HS-27A (cell line): Measurements from ENCODE around the gene NINJ2.

Source experiments
- DNase-seq: peaks from one replicate; pipeline ENCODE4 v3.0.0-alpha.2; 2012; ENCODE audit warnings: low read depth, missing footprints

Gene NINJ2

DNA sequence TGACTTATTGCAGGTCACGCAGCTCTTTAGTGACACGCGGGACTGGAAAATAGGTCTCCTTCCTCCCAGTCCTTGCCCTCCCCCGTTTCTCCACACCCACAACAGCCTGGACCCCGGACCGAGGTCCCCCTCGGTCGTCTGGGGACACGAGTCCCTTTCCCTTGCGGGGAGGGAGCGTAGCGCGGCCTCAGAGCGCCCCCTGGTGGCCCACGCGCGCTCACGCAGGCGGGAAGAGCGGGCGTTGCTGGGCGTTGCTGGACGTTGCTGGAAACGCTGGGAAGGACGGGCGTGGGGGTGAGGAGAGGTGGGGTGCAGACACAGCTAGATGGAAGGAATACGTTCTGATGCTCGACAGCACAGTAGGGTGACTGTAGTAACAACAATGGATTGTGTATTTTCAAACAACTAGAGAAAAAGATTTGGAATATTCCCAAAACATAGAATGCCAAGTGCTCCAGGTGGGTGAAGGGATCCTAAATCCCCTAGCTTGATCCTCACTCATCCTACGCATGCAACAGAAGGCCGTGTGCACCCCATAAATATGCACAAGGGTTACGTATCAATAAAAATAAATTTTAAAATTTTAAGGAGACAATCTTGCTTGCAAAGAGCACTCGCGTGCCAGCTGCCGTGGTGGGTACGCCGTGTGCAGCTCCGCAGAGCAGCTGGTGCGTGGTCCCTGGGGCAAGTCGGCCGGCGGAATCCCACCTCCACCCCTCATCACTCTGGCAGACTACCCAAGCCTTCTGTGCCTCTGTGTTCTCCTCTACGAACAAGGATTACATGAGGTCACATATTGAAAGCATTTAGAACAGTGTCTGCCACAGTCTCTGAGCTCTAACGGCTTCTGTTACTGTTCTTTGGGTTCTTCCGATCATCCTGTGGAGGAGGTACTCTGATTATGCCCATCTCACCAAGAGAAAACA is 116.1 kb downstream of the NINJ2 start:
- DNase-seq: peak; percentile 31

DNA sequence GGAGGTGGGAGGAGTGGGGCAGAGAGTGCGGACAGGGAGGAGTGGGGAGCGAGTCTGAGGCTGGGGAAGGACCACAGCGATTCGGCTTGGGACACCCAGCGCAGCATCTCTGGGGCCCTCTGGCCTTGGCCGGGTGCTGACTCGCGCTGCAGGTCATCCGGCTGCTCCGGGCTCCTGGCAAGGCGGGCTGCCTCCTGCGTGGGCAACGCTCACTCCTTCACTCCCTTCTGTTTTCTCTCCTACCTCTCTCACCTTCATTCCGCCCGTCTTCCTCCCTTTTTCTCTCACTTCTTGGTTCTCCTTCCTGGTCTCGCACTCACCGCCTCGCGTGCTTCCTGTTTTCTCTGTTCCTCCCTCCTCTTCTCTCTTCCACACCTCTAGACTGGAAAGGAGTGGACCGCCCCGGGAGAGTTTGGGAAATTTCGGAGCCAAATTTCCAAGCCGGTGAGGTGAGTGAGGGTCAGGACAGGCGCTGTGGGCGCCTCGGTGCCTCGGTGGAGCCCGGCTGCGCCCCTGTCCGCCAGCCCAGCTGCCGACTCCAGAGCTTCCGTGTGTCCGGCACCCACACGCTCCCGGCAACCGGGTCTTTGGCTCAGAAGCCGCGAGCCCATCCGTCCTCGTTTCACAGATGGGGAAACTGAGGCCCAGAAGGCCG is 116.9 kb downstream of the NINJ2 start:
- no peak for DNase-seq

DNA sequence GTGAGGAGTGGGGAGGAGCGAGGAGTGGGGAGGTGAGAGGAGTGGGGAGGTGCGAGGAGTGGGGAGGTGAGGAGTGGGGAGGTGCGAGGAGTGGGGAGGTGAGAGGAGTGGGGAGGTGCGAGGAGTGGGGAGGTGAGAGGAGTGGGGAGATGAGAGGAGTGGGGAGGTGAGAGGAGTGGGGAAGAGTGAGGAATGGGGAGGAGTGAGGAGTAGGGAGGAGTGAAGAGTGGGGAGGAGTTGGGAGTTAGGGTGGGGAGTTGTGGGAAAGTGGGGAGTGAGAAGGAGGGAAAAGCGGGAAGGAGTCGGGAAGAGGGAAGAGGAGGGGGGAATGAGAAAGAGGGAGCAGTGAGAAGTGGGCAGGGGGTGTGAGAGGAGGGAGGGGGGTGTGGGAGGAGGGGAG is 117.4 kb downstream of the NINJ2 start:
- DNase-seq: no peak

DNA sequence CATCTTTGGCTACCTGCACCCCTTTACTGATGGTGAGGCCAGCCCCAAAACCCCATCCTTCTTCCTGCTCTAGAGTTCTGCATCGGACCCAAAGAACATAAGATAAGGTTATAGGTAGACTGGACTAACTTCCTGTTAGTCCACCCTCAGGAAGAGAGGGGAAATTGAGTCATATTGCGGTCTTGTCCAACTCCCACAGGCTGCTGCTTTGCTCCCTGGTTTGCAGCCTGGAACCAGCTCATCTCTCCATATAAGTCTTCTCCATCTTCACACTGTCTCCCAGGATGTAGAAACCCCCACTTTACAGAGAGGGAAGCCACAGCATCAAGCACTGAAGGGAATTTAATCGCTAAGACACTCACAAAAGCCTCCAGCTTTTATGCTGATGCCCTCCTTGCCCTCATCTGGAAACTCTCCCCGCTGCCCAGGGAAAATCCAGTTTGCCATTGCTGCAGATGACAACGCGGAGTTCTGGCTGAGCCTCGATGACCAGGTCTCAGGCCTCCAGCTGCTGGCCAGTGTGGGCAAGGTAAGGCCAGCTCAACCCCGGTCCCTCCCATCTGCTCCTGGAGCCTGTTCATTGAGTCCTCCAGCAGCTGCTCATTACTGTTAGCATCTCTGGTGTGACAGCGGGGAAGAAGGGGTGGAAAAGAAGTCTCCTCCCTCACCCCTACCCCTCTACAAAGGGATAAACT is 118.2 kb downstream of the NINJ2 start:
- DNase-seq: no peak

DNA sequence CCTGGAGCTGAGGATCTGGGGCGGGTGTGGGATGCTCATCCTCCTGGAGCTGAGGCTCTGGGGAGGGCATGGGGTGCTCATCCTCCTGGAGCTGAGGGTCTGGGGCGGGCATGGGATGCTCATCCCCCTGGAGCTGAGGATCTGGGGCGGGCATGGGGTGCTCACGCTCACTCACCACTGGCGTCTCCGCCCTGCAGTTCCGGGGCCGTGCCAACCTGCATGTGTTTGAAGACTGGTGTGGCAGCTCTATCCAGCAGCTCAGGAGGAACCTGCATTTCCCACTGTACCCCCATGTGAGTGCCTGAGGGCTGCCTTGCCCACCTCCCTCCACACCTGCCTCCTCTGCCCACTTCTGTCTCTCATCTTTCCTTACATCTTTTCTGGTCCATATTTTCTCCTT is 119.1 kb downstream of the NINJ2 start:
- no peak for DNase-seq

DNA sequence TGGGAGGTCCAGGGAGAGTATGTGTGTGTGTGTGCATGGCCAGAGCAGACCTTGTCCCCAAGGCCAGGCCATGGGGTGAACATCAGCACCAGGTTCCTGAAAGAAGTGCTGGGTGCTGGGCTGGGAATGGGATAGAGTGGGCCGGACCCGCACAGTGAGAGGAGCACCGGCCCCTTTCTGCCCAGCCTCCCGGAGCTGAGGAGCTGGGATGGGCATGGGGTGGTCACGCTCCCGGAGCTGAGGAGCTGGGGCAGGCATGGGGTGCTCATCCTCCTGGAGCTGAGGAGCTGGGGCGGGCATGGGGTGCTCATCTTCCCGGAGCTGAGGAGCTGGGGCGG is 120.2 kb downstream of the NINJ2 start:
- DNase-seq: no peak

DNA sequence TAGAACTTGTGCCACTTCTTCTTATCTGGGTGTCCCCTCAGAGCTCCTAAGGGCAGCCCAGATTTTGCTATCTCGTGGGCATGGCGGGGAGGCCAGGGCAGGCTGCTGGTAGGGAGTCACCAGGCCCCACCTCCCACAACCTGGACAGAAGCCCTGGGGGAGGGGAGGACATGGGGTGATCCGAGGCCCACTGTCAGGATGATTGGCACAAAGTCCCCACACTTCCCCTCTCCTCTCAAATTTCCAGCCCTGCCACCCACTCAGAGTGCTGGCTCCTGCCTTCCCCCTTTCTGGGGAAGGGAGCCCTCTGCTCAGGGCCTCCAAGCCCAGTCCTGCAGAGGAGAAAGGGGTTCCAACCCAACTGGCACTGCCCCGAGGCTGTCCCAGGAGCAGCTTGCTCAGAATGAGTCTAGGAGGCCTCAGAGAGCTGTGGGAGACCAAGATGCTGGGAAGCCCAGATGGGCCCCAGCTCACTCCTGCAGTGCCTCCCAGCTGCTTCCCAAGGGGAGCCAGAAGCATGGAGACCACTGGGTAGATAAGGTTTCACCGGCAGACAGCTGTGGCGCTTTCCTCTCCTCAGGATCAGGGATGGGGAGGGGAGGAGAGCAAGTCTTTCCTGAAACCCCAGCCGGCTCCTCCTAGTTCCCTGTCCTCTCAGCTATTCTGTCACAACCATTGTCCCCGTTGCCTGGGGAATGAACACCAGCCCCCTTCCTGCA is 120.7 kb downstream of the NINJ2 start:
- no peak for DNase-seq

DNA sequence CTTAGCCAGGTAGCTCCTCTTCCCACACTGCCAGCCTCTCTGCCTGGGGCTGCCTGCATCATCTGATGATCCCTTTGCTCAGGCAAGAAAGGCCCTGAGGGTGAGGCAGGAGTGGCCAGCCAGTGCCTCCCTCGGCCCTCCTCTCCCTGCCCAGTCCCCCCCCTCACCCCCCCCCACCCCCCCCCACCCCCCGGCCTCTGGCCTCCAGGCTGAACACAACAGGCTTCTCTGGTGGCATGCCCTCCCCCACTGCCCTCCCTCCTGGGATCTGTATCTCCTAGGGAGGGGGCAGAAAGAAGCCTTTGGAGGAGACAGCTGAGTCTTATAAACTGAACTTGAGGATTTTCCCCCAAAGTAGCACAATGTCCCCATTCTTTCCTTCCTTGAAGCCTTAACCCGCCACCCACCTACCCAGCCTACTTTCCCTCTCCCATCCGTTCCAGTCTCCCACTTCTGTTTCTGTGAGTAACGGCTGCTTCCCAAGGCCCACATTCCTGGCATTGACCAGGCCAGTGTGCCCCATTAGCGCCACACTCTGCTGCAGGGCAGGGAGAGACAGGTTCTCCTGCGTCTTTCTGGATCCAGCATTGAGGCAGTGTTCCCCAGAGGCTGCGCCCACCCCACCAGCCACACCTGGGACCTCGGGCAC is 121.4 kb downstream of the NINJ2 start:
- DNase-seq: no peak

DNA sequence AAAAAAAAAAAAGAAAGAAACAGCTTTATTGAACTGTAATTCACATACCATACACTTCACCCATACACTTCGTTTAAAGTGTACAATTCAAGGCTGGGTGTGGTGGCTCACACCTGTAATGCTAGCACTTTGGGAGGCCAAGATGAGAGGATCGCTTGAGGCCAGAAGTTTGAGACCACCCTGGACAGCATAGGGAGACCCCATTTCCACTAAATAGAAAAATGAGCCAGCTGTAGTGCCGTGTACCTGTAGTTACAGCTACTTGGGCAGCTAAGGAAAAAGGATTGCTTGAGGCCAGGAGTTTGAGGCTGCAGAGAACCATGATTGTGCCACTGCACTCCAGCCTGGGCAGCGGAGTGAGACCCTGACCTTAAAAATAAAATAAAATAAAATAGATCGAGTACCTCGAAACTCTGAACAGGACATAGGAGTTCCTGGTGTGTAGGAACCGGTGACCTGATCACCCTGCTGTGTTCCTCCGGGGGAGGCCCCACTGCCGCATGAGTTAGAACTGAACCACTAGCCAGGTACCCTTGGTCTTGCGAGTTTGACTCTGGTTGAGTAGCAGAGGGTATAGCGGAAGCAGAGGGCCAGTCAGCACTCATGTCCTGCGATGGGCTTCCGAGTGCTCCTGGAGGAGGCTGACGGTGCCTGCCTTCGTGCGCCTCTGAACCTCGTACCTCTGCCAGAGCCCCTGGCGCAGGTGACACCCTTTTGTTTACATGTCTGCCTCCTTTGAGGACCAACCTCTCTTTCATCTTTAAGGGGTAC is 123.5 kb downstream of the NINJ2 start:
- DNase-seq: no peak

DNA sequence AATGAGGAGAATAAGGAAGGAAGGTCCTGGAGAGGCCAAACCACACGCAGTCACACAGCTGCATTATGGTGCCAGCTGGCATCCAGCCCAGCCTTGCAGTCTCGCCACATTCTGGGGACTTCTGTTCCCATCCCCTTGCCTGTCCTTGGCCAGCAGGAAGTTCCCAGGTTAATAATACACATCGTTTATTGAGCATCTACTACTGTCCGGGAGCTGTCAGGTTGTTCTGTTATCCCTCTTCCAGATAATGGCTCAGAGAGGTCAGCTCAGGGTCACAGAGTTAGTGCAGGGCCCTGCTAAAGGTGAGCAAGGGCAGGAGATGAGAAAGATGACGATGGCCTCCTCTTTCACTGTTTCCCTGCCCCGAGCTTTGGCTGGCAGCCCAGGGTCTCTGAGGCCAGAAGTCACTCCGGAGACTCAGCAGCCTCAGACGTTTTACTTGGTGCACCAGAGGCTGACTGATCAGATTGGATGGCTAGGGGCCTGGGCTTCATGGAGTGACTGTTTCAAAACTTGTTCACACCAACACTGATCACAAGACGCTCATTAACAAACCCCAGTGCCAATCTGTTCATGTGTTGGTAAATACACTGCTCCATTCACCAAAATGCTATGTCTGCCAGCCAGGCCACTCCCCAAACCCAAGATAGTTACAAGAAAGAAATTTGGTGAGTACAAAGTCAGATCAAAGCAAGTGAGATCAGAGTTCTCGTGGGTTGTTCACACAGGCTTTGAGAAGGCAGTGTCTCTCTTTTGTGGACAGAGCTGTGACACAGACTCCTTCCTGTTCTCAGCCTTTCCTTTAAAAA is 124.3 kb downstream of the NINJ2 start:
- peak; percentile 29 for DNase-seq

DNA sequence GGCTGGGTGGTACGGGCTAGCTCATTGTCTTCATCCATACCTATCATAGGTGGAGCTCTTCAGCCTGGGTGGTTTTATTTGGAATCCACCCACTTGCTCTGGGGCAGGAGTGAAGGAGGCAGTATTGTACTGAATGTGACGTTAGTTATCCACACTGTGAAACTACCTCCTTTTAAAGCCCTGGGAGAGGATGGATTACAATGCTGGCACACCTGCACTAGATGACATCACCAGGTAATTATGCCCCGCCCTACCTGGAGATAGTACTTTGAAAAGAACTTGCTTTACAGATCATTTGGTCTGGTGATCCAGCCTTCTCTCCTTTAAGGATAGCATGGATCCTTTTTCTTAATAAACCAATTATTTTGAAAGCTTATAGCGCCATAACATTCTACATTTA is 125.5 kb downstream of the NINJ2 start:
- no peak for DNase-seq

DNA sequence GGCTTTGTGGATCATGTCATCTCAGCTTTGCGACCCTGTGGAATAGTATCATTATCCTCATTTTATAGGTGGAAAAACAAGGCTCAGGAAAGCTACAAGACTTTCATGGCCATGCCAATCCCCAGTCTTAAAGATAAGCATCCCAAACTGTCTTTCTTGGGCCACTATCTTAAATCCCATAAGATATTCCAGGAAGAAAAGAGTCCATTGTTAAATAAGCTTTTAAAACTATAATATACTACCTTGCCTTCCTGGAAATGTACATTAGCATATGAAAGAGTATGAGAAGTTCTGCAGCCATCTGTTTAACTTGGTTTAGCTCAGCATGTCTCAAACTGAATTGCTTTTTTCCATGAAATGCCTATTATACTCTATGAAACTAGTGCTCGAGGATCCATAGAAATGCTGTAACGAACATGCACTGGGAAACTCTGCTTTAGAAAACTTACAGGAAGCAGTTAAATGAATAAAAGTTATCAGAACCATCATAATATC is 126.4 kb downstream of the NINJ2 start:
- no peak for DNase-seq

DNA sequence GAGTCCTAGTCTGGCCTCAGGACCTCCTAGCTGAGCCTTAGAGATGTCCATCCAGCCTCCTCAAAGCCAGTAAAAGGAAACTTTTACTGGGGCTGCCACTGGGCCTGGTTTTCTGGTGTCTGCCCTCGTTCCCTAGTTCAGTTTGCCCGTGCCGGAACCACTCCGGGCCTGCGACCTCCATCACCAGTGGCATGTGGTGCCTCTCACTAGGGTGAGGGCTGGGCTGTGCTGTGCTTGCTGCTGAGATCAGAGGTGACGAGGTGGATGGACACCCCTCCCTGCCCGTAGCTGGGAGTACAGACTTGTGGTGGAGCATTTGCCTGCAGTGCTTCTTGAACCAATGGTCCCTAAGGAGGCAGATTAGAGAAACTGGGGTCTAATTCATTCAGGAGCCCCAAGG is 127.8 kb downstream of the NINJ2 start:
- DNase-seq: no peak

DNA sequence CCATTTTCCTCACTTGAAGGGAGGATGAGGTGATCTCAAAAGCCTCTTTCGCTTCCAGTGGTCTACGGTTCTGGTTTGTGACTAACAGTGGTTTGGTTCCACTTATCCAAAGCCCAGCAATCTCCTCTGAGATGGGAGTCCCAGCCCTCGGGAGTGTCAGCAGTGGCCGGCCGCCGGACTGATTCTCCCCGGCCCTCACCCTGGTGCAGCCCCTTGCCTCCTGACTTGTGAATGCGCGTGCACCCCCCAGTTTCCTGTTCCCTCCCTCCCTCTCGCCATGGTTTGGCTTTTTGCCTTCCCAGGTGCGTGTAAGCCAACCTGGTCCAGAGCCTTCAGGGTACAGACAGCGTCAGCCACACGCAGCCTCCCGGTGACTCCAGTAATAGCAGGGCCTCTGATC is 129.0 kb downstream of the NINJ2 start:
- no peak for DNase-seq

DNA sequence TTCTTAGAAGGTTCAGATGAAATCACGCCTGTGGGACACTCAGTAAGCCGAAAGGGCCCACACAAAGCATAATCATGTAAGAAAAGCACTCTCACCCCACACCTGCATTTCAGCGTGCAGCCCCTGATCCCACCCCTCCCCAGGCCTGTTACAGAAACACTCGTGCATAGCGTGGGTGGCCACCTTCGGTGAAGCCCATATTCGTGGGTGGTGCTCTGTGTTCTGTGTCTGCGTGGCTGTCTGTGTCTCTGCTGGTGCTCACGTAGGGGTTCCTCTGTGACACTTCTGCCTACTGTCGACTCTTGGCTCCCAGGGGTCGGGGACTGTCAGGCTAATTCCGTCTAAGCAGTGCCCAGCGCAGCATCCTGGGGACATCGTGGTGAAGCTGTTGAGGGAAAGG is 129.5 kb downstream of the NINJ2 start:
- no peak for DNase-seq

DNA sequence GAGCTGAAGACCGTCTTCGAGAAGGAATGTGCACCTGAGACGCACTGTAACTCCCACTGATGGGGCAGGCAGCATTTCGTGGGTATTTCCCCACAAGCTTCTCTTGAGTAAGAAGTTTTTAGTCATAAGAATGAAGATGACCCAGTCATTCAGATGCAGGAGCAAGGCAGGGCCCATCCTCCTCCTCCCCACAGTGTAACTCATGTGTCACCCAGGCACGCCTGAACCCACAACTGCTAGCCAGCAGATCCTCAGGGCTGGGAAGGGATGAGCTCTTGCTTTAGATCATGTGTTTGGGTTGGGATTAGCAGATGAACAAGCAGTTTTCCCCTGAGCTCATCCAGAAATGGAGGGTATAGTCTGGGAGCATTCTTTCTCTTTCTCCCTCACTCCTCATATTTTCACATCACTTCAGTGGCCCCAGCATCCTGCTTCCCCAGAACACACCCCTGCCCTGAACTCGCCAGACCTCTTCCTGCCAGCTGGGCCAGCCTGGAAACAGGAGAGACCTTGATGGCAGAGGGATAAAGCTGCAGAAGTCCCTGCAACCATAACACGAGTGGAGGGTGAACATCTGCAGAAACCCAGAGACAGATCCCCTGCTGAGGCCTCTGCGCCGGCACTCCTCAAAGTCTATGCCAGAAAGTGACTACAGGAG is 130.2 kb downstream of the NINJ2 start:
- no peak for DNase-seq

DNA sequence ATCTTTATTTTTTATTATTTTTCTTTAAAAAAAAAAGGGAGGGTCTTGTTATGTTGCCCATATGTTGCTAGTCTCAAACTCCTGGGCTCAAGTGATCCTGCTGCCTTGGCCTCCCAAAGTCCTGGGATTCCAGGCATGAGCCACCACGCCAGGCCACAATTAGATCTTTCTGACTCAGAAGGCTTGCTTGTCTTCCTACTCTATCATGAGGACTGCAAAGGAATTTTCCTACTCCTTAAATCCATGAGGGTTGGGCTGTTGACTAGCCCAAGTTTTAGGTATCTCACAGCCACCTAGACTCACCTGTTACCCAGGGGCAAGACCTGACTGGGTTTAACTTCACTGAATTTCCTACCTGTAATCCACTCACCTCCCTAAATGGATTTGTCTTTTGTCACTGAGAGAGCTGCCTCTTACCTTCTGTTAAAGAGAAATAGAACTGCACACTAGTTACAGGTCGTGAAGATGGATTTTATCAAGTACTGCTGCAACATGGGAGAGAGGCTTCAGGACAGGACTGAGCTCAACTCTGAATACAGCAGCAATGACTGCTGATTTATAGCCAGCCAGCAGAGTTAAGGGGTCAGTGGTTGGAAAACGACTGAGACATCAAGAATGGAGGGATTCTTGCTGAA is 131.2 kb downstream of the NINJ2 start:
- no peak for DNase-seq

DNA sequence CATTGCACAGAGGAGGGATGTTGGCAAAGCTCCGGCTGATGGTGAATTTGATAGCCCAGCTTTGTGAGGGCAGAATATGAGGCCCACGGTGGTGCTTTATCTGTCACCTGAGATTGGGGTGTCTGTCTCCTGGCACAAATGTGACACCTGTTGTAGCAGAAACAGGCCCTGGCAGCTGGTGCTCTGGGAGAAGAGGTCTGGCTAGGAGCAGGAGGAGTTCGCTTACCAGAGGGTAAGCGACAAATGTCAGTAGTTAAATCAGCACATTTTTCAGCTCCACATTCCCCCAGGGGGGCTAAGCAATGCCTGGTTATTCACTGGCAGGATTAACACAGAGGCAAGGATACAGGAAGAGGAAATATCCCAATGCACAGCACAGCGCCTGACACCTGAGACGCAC is 132.4 kb downstream of the NINJ2 start:
- DNase-seq: no peak

DNA sequence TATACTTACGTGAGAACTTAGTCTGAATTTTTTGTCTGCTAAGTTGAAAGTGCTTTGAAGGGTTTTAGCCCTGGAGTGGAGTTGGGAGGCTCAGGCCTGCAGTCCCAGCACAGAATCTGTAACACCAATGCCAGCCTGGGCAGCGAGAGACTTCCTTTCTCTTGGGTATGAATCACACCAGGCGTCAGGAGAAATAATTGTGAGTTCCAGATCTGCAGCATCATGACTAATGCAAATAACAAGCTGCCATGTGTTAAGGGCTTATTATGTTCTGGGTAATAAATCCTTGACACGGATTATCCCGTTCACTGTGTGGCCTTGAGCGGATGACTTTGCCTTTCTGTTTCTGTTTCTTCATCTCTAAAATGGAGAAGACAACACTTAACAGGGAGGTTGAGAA is 132.9 kb downstream of the NINJ2 start:
- DNase-seq: no peak
